ENCODE measurements around the gene TATDN2. TPM values are rescaled to one million over a fixed set of nuclear protein-coding genes. Genes with fewer than 3 reads are reported as not detected.

TATDN2 gene
- polyA plus RNA-seq, 3 donors = 12.3 to 18.2 (median 17.5) TPM

DNA sequence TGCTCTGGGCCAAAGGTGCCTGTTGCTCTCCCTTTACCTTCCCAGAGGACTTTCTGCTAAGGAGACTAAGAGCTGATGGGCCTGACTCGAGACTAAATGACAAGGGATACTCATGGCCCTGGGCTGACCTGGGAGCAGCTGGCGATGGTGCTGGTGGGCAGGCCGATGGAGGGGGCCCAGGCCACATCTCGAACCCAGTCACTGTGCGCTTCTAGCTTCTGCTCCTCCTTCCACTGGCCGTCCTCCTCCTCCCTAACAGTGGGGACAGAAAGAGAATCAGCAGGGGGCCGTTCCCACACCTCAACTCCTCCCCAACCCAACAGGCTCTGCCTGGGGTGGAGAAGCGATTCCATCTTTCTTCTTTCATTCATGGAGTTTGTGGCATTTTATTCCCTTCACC is 56.6 kb downstream of the TATDN2 start:
- 89 to 91% (median 91%) methylated on average over 8 of the region's 8 CpGs for WGBS, 3 donors
- no peak overlapping the region for H3K27ac ChIP-seq (ENCODE audit: low read depth, low read length)

DNA sequence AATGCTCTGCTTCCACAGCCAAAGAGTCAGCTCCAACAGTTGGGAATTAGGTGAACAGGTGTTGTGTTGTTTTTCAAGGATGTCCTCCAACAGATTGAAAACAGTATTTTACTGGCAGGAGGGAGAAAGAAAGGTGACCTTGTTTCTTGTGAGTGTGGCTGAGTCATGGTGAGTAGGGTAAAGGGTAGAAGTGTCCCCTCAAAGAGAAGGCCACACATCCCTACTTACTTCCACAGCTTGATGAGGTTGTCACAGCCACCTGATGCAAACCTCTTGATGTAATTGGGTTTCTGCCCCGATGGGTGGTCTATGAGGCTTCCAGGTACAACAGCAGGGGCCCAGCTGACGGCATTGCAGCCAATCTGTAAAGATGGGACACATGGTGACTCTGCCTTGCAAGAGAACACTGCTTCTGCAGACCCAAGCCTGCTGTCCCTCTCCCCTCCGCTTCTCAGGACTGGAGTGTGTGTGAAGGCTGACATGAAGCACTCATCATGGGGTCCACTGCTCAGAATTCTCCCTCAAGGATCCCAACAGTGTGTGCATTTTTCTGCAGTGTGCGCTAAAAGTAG is 57.2 kb downstream of the TATDN2 start:
- 93 to 99% (median 94%) methylated on average over 4 of the region's 4 CpGs for WGBS, 3 donors
- H3K27ac ChIP-seq (ENCODE audit: low read depth, low read length) = no peak overlapping the region

GRCh38 chr3:10306156-10306555 is 57.9 kb downstream of the TATDN2 start:
- no peak overlapping the region for H3K27ac ChIP-seq (ENCODE audit: low read depth, low read length)
- WGBS, 3 donors = 92 to 95% (median 92%) methylated on average over 3 of the region's 3 CpGs

- H3K27ac ChIP-seq (ENCODE audit: low read depth, low read length) = no peak overlapping the region
- WGBS, 3 donors = 96 to 98% (median 96%) methylated on average over 7 of the region's 7 CpGs
Observed at GRCh38 chr3:10308678-10309077, 60.4 kb downstream of the TATDN2 start.

DNA sequence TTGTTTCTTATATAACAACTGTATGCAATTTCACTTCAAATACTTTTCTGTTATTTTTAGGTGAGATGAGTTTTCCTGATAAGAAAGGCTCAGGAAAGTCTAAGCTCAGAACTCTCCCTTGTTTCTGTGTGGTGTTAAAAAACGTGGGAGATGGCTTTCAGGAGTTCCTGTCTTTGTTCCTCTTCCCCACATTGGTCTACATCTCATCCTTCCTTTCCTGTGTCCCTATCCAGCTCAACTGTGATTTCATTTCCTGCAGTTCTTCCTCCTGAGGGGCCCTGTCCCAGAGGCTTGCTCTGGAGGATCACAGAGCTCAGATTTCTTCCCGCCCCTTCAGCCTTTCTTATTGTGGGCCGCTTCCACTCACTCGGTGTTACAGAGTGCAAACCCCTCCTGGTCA is 61.5 kb downstream of the TATDN2 start:
- WGBS, 3 donors = 49 to 58% (median 53%) methylated on average over 4 of the region's 4 CpGs
- no peak overlapping the region for H3K27ac ChIP-seq (ENCODE audit: low read depth, low read length)

GRCh38 chr3:10310578-10310977 is 62.3 kb downstream of the TATDN2 start:
- no peak overlapping the region for H3K27ac ChIP-seq (ENCODE audit: low read depth, low read length)
- 91 to 95% (median 94%) methylated on average over 2 of the region's 2 CpGs for WGBS, 3 donors

GRCh38 chr3:10311710-10312109 is 63.5 kb downstream of the TATDN2 start:
- H3K27ac ChIP-seq (ENCODE audit: low read depth, low read length) = no peak overlapping the region
- WGBS, 3 donors = 89 to 91% (median 90%) methylated on average over 13 of the region's 13 CpGs

- WGBS, 3 donors = 59 to 85% (median 78%) methylated on average over 10 of the region's 10 CpGs
- no peak overlapping the region for H3K27ac ChIP-seq (ENCODE audit: low read depth, low read length)
Observed at GRCh38 chr3:10312391-10312790, 64.1 kb downstream of the TATDN2 start.

- 65 to 77% (median 71%) methylated on average over 3 of the region's 3 CpGs for WGBS, 3 donors
- H3K27ac ChIP-seq (ENCODE audit: low read depth, low read length) = no peak overlapping the region
Observed at GRCh38 chr3:10312861-10313260, 64.6 kb downstream of the TATDN2 start.

DNA sequence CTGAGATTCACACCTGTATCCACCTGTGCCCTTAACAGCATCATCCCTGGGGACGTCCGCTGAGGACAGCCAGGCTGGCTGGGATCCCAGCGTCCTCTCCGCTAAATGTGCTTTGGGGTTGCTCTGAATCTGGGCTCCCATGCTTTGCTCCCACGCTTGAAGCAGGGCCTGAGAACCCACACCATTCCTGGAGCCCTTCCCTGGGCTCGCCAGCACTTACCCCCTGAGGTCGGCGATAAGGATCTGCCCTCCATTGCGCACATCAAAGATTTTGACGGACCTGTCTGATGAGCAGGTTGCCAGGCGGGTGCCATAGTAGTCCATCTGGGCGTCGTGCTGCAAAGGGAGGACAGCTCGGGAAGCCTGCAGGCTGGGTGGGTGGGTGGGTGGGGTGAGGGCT is 66.8 kb downstream of the TATDN2 start:
- H3K27ac ChIP-seq (ENCODE audit: low read depth, low read length) = no peak overlapping the region
- WGBS, 3 donors = 91 to 93% (median 92%) methylated on average over 14 of the region's 14 CpGs

- 91 to 94% (median 93%) methylated on average over 4 of the region's 4 CpGs for WGBS, 3 donors
- H3K27ac ChIP-seq (ENCODE audit: low read depth, low read length) = no peak overlapping the region
Observed at GRCh38 chr3:10315771-10316344, 67.6 kb downstream of the TATDN2 start.

DNA sequence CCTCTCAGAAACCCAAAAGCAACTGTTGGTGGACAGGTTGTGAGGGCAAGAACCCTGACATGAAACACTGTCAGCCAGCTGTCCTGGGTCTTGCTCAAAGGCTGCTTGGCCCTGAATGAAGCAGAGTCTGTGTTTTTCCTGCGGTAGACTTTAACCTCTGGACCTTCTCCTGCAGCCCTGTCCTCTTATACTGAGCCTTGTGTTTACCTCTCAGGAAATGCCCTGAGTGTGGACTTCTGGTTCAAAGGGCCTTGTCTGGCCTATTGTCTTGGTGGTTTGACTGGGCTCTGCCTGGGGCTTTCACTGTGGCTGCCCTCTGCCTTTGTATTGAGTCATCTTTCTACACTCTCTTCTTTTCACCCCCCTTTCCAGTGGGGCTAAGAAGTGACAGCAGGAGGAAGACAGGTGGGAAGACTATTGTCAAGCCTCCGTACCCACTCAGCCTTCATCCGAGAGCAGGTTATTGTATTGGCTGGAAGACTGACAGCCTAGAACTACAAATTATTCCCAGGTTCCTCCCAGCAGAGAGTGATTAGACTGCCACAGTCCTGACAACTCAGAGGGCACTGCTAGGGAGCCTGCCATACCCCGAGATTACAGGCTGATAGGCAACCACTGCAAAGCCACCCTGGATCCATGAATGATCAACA is 69.2 kb downstream of the TATDN2 start:
- H3K27ac ChIP-seq (ENCODE audit: low read depth, low read length) = no peak overlapping the region
- 83 to 92% (median 91%) methylated on average over 4 of the region's 4 CpGs for WGBS, 3 donors

DNA sequence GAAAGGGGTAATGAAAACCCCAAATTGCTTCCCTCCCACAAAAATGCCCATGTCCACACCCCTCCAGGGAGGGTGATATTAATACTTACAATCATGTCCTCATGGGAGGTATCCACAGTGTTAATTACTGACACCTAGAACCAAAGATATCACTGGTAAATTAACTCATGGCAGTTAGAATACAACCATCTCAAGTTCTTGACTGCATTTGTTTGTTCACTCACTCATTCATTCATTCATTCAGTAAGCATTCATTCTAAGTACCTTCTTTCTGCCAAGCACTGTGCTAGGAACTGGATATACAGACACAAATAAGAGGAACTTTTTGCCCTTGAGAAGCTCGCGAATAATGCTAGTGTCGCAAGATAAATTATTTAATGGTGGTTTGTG is 69.7 kb downstream of the TATDN2 start:
- H3K27ac ChIP-seq (ENCODE audit: low read depth, low read length) = no peak overlapping the region
- WGBS, 3 donors = 81 to 91% (median 83%) methylated on average over 3 of the region's 3 CpGs

DNA sequence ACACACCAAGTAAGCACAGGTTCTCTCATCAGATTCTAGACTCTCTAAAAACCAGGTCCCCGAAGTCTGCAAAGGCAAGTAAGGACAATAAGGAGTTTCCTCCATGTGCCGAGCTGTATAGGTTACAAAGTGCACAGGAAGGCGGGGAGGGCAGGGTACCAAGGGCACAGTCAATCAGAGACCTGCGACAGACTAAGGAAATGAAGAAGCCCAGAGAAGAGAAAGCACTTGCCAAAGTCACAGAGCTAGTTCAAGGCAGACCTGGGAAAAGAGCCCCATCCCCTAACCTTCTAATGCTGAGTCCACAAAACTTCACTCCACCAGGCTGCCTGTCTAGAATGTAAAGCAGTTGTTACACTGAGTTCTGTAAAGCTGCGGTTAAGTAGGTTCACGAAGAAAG is 71.0 kb downstream of the TATDN2 start:
- 40 to 75% (median 70%) methylated on average over 6 of the region's 6 CpGs for WGBS, 3 donors
- no peak overlapping the region for H3K27ac ChIP-seq (ENCODE audit: low read depth, low read length)

- H3K27ac ChIP-seq (ENCODE audit: low read depth, low read length) = no peak overlapping the region
- WGBS, 3 donors = 0 to 9% (median 8%) methylated on average over 1 to 3 of the region's 3 CpGs
Observed at GRCh38 chr3:10319804-10320203, 71.5 kb downstream of the TATDN2 start.

DNA sequence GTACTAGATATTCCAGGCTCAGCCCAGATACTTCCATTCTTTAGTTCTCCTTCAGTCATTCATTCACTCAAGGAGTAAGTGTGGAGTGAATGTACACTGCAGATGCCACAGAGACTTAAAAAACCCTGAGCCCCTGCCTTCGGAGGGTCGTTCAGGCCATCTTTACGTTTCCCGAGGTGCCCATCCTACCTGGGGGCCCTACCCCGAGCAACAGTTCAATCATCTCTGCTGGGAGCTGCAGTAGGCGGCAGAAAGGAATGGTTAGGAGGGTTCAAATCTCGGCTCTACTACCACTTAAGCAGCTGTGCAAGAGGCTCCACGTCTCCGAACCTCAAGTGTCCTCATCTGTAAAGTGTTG is 72.0 kb downstream of the TATDN2 start:
- WGBS, 3 donors = 0 to 1% (median 0%) methylated on average over 9 of the region's 9 CpGs
- no peak overlapping the region for H3K27ac ChIP-seq (ENCODE audit: low read depth, low read length)

- 90 to 94% (median 91%) methylated on average over 8 of the region's 8 CpGs for WGBS, 3 donors
- no peak overlapping the region for H3K27ac ChIP-seq (ENCODE audit: low read depth, low read length)
Observed at GRCh38 chr3:10321630-10322351, 73.5 kb downstream of the TATDN2 start.

DNA sequence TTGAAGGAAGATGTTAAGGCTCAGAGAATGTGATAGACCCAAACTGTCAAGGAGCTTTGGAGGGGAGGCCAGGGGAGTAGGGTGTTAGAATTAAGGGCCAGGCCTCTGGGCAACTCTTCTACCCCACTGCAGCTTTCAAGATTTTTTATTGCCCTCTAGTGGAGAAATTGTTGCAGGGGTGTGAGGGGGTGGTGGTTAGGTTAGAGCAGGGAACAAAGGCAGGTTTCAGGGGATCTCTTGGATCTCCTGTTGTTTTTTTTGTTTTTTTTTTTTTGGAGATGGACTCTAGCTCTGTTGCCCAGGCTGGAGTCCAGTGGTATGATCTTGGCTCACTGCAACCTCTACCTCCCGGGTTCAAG is 74.1 kb downstream of the TATDN2 start:
- WGBS, 3 donors = 90 to 100% (median 91%) methylated on average over 1 of the region's 1 CpG

DNA sequence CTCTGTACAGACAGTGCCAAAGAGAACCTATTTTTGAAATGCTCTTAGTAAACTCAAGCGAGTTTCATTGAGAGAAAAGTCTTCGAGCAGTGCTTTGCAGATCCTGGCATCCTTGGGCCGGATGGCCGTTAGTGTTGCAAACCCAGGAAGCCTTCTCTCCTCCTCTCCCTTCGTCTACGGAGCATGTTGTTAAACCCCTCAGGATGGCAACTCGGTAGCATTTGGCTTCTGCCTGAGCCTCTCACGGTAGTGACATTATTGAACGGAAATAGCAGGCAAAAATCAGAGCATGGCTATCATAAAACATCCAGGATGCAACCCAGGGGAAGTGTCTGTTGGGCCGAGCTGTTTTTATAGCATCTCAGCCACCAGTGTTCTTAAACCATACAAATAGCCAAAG is 79.3 kb downstream of the TATDN2 start:
- no peak overlapping the region for H3K27ac ChIP-seq (ENCODE audit: low read depth, low read length)
- WGBS, 3 donors = 56 to 65% (median 58%) methylated on average over 10 of the region's 10 CpGs

More for the DNA sequence above, 74.1 kb downstream of the TATDN2 start:
- no peak overlapping the region for H3K27ac ChIP-seq (ENCODE audit: low read depth, low read length)
